ENCODE measurements around the gene MAP1LC3A.
"Not testable (repeated sequence)": the region's sequence is repeated elsewhere in the genome, so short reads cannot be mapped to it uniquely, and the experiment has no call there.

DNA sequence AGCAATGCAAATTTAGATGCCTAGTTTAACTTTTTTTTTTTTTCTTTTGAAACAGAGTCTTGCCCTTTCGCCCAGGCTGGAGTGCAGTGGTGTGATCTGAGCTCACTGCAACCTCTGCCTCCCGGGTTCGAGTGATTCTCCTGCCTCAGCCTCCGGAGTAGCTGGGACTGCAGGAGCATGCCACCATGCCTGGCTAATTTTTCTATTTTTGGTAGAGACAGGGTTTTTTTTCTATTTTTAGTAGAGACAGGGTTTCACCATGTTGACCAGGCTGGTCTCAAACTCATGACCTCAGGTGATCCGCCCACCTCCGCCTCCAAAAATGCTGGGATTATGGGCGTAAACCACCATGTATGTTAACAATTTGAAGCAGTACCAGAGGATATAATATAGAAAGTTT is 39.7 kb upstream of the MAP1LC3A start:
- TF ChIP-seq, protein P1, sequence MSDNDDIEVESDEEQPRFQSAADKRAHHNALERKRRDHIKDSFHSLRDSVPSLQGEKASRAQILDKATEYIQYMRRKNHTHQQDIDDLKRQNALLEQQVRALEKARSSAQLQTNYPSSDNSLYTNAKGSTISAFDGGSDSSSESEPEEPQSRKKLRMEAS (IDR thresholded peaks at IDR 0.05; ENCODE audit: low read depth, low read length), result not testable (repeated sequence)
- TF ChIP-seq POLR2A (IDR thresholded peaks at IDR 0.05; ENCODE audit: extremely low read depth, insufficient read length), result not testable (repeated sequence)
- TF ChIP-seq, protein P2, sequence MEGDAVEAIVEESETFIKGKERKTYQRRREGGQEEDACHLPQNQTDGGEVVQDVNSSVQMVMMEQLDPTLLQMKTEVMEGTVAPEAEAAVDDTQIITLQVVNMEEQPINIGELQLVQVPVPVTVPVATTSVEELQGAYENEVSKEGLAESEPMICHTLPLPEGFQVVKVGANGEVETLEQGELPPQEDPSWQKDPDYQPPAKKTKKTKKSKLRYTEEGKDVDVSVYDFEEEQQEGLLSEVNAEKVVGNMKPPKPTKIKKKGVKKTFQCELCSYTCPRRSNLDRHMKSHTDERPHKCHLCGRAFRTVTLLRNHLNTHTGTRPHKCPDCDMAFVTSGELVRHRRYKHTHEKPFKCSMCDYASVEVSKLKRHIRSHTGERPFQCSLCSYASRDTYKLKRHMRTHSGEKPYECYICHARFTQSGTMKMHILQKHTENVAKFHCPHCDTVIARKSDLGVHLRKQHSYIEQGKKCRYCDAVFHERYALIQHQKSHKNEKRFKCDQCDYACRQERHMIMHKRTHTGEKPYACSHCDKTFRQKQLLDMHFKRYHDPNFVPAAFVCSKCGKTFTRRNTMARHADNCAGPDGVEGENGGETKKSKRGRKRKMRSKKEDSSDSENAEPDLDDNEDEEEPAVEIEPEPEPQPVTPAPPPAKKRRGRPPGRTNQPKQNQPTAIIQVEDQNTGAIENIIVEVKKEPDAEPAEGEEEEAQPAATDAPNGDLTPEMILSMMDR (IDR thresholded peaks at IDR 0.05; ENCODE audit: low read depth, low read length), result not testable (repeated sequence)
